ENCODE data around the gene CCDC188. TPM values are rescaled to one million over a fixed set of nuclear protein-coding genes. Genes with fewer than 3 reads are reported as not detected.

The CCDC188 gene
- total and polyA plus RNA-seq, 2 of the 4 experiments (the other 2 are of a cell fraction), result 0.10 TPM; not detected in 1

DNA sequence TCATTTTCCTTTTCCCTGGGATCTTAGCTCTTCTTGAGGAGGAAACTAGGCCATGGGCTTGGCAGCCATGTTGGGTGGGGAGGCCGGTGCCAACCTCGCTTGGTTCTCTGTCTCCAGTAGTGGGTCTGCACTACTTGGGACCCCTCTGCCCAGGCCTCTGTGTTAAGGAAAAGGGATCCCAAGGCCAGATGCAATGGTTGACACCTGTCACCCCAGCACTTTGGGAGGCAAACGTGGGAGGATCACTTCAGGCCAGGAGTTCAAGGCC is 21.2 kb downstream of the CCDC188 start:
- H3K4ac ChIP-seq (ENCODE audit: low read depth, low read length), result no peak overlapping the region
- DNase-seq, result no peak
- peaks cover 32% of the 10 kb centered on the region for H4K20me1 ChIP-seq (ENCODE audit: insufficient read depth, low read length)
- intact Hi-C loops (cut with micrococcal nuclease), result no loop called here
- H2AFZ ChIP-seq (replicated peaks; ENCODE audit: low read length, poor library complexity), result no peak overlapping the region
- TF ChIP-seq CHD1 (IDR thresholded peaks at IDR 0.05; ENCODE audit: low read depth, low read length), result no peak
- no peak for TF ChIP-seq POLR2A (IDR thresholded peaks at IDR 0.05; ENCODE audit: low read depth, low read length)
- no peak for TF ChIP-seq FOS (IDR thresholded peaks at IDR 0.05; ENCODE audit: low read depth, low read length)
- TF ChIP-seq SMC3 (IDR thresholded peaks at IDR 0.05; ENCODE audit: low read depth, low read length), result no peak
- TF ChIP-seq, protein P1, sequence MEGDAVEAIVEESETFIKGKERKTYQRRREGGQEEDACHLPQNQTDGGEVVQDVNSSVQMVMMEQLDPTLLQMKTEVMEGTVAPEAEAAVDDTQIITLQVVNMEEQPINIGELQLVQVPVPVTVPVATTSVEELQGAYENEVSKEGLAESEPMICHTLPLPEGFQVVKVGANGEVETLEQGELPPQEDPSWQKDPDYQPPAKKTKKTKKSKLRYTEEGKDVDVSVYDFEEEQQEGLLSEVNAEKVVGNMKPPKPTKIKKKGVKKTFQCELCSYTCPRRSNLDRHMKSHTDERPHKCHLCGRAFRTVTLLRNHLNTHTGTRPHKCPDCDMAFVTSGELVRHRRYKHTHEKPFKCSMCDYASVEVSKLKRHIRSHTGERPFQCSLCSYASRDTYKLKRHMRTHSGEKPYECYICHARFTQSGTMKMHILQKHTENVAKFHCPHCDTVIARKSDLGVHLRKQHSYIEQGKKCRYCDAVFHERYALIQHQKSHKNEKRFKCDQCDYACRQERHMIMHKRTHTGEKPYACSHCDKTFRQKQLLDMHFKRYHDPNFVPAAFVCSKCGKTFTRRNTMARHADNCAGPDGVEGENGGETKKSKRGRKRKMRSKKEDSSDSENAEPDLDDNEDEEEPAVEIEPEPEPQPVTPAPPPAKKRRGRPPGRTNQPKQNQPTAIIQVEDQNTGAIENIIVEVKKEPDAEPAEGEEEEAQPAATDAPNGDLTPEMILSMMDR (conservative IDR thresholded peaks at IDR 0.05; ENCODE audit: low read depth, low read length), result no peak
- TF ChIP-seq BHLHE40 (IDR thresholded peaks at IDR 0.05; ENCODE audit: low read depth, low read length), result no peak
- TF ChIP-seq, protein P2, sequence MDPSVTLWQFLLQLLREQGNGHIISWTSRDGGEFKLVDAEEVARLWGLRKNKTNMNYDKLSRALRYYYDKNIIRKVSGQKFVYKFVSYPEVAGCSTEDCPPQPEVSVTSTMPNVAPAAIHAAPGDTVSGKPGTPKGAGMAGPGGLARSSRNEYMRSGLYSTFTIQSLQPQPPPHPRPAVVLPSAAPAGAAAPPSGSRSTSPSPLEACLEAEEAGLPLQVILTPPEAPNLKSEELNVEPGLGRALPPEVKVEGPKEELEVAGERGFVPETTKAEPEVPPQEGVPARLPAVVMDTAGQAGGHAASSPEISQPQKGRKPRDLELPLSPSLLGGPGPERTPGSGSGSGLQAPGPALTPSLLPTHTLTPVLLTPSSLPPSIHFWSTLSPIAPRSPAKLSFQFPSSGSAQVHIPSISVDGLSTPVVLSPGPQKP (IDR thresholded peaks at IDR 0.05; ENCODE audit: borderline replicate concordance, low read depth, low read length), result no peak
- no peak for TF ChIP-seq CEBPB (IDR thresholded peaks at IDR 0.05; ENCODE audit: low read depth, low read length)
- TF ChIP-seq RAD21 (IDR thresholded peaks at IDR 0.05; ENCODE audit: low read length), result no peak
- TF ChIP-seq RCOR1 (IDR thresholded peaks at IDR 0.05; ENCODE audit: insufficient replicate concordance, low read length), result no peak
- TF ChIP-seq MAFK (IDR thresholded peaks at IDR 0.05; ENCODE audit: low read depth, low read length), result no peak
- ChIA-PET CTCF (no interaction called here), POLR2A (ENCODE audit: unreplicated experiment) (no interaction called here)
- H3K23ac ChIP-seq (ENCODE audit: low read depth, low read length), result no peak overlapping the region
- H3K9ac ChIP-seq (ENCODE audit: low read depth, low read length), result no peak overlapping the region
- H3K14ac ChIP-seq (replicated peaks; ENCODE audit: low read depth, low read length), result no peak overlapping the region
- peaks cover 9% of the 10 kb centered on the region for H3K4me1 ChIP-seq (ENCODE audit: control insufficient read depth, insufficient read depth, low read length)
- in situ Hi-C loops (cut with MboI; ENCODE audit: low sequenced_read_pairs), result no loop called here
- H3K79me1 ChIP-seq (ENCODE audit: low read depth in 1 of 2, low read length in 2 of 2), result peaks cover 1 to 28% of the 10 kb centered on the region in 2 experiments
- ATAC-seq (ENCODE audit: low read depth), result no peak
- no peak overlapping the region for H3K27ac ChIP-seq (ENCODE audit: insufficient read depth, low read length)
- H2AK9ac ChIP-seq (replicated peaks; ENCODE audit: low read depth, low read length, poor library complexity), result no peak overlapping the region
- H4K5ac ChIP-seq (ENCODE audit: low read depth, low read length), result no peak overlapping the region
- no peak overlapping the region for H3K18ac ChIP-seq (ENCODE audit: low read depth, low read length)
- no TSS peak for BruUV-seq (replicated peaks)
- H3K9me3 ChIP-seq (ENCODE audit: control insufficient read depth, insufficient read depth, low read length), result no peaks in the 10 kb centered on the region
- no peak overlapping the region for H2BK120ac ChIP-seq (ENCODE audit: low read depth, low read length)
- dilution Hi-C loops (cut with HindIII; ENCODE audit: low sequenced_read_pairs, unreplicated experiment), result no loop called here
- H3K36me3 ChIP-seq (ENCODE audit: control insufficient read depth, insufficient read depth, low read length), result peaks cover 27% of the 10 kb centered on the region
- H3K27me3 ChIP-seq (ENCODE audit: control insufficient read depth, insufficient read depth, low read length), result no peaks in the 10 kb centered on the region
- no peak overlapping the region for H2BK15ac ChIP-seq (ENCODE audit: low read depth, low read length)
- no peak overlapping the region for H3K4me3 ChIP-seq (ENCODE audit: insufficient read depth, low read depth, low read length)
- no peak overlapping the region for H4K91ac ChIP-seq (ENCODE audit: insufficient read depth, low read depth, low read length)
- peaks cover 3% of the 10 kb centered on the region; the same call in 1 of the 2 replicates for H3K9me1 ChIP-seq (ENCODE audit: insufficient read depth, low read length)
- H2AK5ac ChIP-seq (ENCODE audit: low read depth, low read length), result no peak overlapping the region; the same call in 1 of the 2 replicates
- no peak overlapping the region for H2BK20ac ChIP-seq (ENCODE audit: low read depth, low read length)
- H3K4me2 ChIP-seq (ENCODE audit: low read depth, low read length), result no peak overlapping the region
- no peak overlapping the region for H4K8ac ChIP-seq (ENCODE audit: low read depth in 2 of 2, low read length in 2 of 2)
- no CpG with 5 or more reads among the region's 3 CpGs for WGBS, 2 experiments (ENCODE audit: extremely low coverage in 2 of 2, insufficient read length in 1 of 2)
- no peak overlapping the region for H3K56ac ChIP-seq (ENCODE audit: extremely low read depth, insufficient read depth, low read length)
- H2BK5ac ChIP-seq (ENCODE audit: low read depth, low read length, poor library complexity, severe bottlenecking), result no peak overlapping the region
